HG03045 (cell line): ENCODE data around the gene LAPTM4A.
"Not testable (repeated sequence)": the region's sequence is repeated elsewhere in the genome, so short reads cannot be mapped to it uniquely, and the experiment has no call there.

Experiments
- ATAC-seq: cut with Tn5 transposase; IDR thresholded peaks from one replicate; pipeline ENCODE4 v1.9.1; 2021; ENCODE audit warnings: mild to moderate bottlenecking, moderate library complexity; ENCODE audit not compliant: unreplicated experiment

Gene LAPTM4A

DNA sequence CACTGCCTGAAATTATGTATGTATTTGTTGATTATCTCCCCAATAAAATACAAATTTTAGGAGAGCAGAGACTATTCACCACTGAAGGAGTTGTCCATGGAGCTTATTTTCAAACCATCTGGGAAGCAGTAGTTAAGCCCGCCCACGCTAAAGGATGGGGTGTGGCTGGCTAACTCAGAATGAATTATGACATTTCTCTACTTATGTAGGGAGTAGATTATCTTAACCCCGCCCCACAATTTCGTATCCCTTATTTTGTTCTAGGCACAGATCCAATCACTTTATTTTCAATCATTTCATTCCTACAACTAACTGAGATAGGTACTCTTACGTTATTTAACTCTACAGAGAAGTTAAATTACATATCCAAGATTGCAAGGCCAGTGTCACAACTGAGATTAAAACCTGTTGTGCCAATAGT is 1.4 kb upstream of the LAPTM4A start:
- no peak for ATAC-seq

- no peak for ATAC-seq
Observed at GRCh38 chr2:20052229-20052851, 912 bp upstream of the LAPTM4A start.

- ATAC-seq = peak; percentile 26
Observed at GRCh38 chr2:20050646-20051531, 539 bp downstream of the LAPTM4A start.

DNA sequence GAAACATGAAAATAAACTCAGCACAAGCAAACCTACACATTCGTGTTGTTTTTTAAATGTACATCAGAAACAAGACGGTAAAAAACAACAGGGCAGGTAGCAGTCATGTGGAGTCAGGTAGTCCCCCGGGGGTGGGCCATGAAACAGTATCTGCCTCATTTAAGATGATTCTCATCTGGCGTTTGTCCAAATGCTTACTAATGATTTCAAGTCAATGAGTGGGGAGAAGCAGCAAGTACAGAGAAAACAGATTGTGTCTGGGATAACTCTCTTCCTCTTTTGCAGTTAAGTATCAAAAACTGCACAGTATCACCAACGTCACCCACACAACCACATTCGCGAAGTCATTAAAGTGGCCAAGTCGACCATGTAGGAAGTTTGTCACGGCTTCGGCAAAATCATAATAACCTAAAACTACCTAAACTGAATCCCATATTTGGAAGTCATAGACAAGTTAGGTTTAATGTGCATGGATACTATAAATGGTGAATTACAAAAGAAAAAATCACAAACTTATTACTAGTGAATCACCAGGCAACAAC is 1.3 kb downstream of the LAPTM4A start:
- ATAC-seq = no peak

DNA sequence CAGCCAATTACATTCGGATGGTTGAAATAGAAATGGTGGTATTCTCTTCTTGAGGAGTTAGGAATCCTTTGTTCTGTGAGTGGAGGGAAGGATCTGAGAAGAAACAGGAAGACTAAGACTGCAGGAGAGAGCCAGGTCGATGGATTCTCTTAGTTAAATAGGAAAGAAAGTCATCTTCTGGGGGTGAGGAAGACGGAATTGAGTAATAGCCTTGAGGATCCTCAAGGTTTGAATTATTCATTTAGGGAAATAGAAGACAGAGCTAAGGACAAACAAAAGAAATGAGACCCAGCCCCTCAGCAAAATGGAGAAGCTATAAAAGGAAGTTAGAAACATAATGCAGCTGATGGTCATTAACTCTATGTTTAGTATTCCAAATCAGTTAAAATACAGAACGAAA is 1.8 kb downstream of the LAPTM4A start:
- no peak for ATAC-seq

GRCh38 chr2:20048488-20049448 is 2.7 kb downstream of the LAPTM4A start:
- ATAC-seq = no peak

GRCh38 chr2:20045712-20046292 is 5.6 kb downstream of the LAPTM4A start:
- not testable (repeated sequence) for ATAC-seq

- no peak for ATAC-seq
Observed at GRCh38 chr2:20044778-20045177, 6.7 kb downstream of the LAPTM4A start.

- ATAC-seq = no peak
Observed at GRCh38 chr2:20042531-20042930, 8.9 kb downstream of the LAPTM4A start.

DNA sequence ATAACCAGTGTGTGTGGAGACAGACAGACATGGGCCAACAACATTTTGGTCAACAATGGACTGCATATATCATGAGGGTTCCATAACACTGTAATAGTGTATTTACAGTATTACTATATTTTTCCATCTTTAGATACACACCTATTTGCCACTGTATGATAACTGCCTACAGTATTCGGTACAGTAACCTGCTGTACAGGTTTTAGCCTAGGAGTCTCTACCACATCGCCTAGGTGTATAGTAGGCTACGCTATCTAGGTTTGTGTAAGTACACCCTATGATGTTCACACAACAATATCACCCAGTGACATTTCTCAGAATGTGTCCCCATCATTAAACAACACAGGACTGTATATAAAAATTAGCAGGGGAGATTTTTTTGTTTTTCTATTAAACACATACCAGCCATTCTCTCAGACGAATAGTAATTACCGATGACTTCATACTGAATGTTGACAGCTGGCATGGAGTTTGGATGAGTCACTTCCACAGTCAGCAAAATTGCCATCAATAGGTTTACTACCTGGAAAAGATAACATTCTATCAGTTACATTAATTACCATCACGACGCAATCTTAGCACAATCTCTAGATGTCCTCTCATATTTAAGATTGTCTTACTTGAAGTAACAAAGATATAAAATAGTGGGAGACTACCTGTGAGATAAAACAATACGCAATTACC is 10.8 kb downstream of the LAPTM4A start:
- ATAC-seq = no peak

DNA sequence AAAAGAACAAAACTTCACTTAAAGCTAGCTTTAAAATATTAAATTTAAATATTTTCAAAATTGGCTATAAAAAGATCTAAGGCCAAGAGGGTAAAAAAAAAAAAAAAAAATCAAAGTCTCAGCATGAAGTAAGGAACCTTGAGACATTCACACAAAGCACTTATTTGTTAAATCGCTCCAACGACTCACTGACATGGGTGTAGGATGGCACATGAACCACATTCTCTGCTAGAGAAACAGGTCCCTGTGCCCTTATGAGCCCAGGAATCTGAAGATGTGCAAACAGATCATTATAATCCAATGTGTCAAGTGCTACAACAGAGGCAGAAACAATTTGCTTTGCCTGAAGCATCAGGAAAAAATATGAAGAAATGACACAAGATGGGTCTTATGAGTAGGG is 13.8 kb downstream of the LAPTM4A start:
- ATAC-seq = no peak

GRCh38 chr2:20035955-20036666 is 15.3 kb downstream of the LAPTM4A start:
- ATAC-seq = no peak

DNA sequence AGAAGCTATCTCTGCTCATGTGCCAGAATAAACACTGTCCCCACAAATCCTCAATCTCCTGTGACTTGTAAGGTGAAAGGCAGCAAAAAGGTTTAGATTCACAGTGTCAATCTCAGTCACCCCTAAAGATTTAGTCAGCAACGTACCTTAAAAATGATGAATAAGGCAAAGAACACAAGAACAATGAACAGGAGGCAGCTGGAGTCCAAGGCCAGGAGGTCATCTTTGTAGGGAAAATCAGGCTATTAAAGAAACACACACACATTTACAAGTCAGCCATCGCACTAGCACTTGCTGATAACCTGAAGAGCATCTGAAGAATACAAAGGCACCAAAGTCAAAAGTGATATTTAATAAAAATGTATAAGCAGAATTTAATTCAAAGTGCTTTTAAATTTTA is 16.6 kb downstream of the LAPTM4A start:
- ATAC-seq = no peak

DNA sequence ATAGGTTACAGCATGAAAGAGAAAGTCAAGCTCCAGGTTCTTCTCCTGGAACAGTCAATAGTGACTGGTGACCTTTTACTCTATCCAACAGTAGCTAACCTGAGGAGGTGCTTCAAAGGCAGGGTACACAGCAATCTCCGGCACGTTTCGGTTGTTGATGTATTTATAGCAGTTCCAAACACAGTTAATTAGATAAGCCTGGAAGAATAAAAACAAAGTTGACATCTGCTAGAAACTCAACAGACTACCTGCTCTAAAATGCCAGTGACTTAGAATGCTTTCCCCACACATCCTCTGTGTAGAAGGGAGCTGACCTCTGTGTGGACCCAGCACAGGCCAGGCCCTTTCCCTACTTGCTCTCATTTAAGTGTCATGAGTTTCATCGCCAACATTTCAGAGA is 17.2 kb downstream of the LAPTM4A start:
- no peak for ATAC-seq

DNA sequence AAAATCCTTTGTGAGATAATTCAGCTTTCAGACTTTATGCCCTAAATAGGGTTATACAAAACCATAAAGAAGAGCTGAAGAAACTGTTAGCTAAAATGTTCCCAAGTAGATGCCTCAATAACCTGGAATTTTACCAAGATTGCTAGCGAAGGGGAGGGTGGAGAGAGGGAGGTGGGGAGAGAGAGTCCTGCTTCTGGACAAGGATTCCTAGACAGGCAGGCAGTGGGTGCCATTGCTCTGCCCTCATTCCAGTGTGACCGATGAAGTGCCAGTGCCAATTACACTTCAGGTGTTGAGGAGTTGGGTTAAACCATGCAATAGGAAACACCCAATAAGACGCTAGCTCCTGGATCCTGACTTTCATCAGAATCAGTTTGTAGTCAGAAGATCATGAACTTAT is 18.1 kb downstream of the LAPTM4A start:
- no peak for ATAC-seq

- no peak for ATAC-seq
Observed at GRCh38 chr2:20030224-20030623, 21.2 kb downstream of the LAPTM4A start.

GRCh38 chr2:20027705-20028434 is 23.6 kb downstream of the LAPTM4A start:
- no peak for ATAC-seq

- no peak for ATAC-seq
Observed at GRCh38 chr2:20027260-20027677, 24.2 kb downstream of the LAPTM4A start.
